ENCODE data around the gene RPAP2.
A peak's percentile ranks its signal among the peaks of the same experiment; 100 is the strongest.

Gene RPAP2

GRCh38 chr1:92342401-92342800, 43.5 kb downstream of the RPAP2 start:
- Histone ChIP-seq H3K36me3 (ENCODE audit: insufficient read depth, low read length) (peaks cover 47% of the 10 kb centered on the region; the same call in 1 of the 2 replicates), H3K4me1 (ENCODE audit: insufficient read depth, low read length) (peaks cover 8% of the 10 kb centered on the region; the same call in 1 of the 2 replicates), H3K27me3 (ENCODE audit: insufficient read depth, low read length, poor library complexity) (no peaks in the 10 kb centered on the region), H3K4me2 (ENCODE audit: insufficient read depth, low read length) (no peak overlapping the region), H3K9me3 (ENCODE audit: insufficient read depth, low read length, severe bottlenecking) (no peaks in the 10 kb centered on the region), H3K79me2 (ENCODE audit: insufficient read depth, low read length) (no peaks in the 10 kb centered on the region), H4K20me1 (ENCODE audit: insufficient read depth, low read length) (no peaks in the 10 kb centered on the region), H3K9ac (ENCODE audit: low read depth, low read length) (no peak overlapping the region), H3K4me3 (ENCODE audit: low read depth in 1 of 2, low read length in 2 of 2) (no peak overlapping the region), H3K27ac (ENCODE audit: low read length) (no peak overlapping the region), H2AFZ (ENCODE audit: low read depth, low read length) (no peak overlapping the region)
- TF ChIP-seq CTCF (IDR thresholded peaks at IDR 0.05; ENCODE audit: borderline replicate concordance, extremely low read depth, low read length, poor library complexity, severe bottlenecking): no peak
- TF ChIP-seq EZH2 (IDR thresholded peaks at IDR 0.05; ENCODE audit: borderline replicate concordance, low read depth, low read length, severe bottlenecking): no peak
- no peak for ATAC-seq (ENCODE audit: insufficient read depth, low read depth)
- no peak for DNase-seq

GRCh38 chr1:92343061-92343460, 44.2 kb downstream of the RPAP2 start:
- Histone ChIP-seq H3K4me2 (ENCODE audit: insufficient read depth, low read length) (no peak overlapping the region), H3K79me2 (ENCODE audit: insufficient read depth, low read length) (no peaks in the 10 kb centered on the region), H3K4me3 (ENCODE audit: low read depth in 1 of 2, low read length in 2 of 2) (no peak overlapping the region), H3K27me3 (ENCODE audit: insufficient read depth, low read length, poor library complexity) (no peaks in the 10 kb centered on the region), H3K27ac (ENCODE audit: low read length) (no peak overlapping the region), H3K9me3 (ENCODE audit: insufficient read depth, low read length, severe bottlenecking) (no peaks in the 10 kb centered on the region), H3K9ac (ENCODE audit: low read depth, low read length) (no peak overlapping the region), H3K4me1 (ENCODE audit: insufficient read depth, low read length) (peaks cover 14% of the 10 kb centered on the region), H2AFZ (ENCODE audit: low read depth, low read length) (no peak overlapping the region), H3K36me3 (ENCODE audit: insufficient read depth, low read length) (peaks cover 43% of the 10 kb centered on the region; the same call in 1 of the 2 replicates), H4K20me1 (ENCODE audit: insufficient read depth, low read length) (no peaks in the 10 kb centered on the region)
- DNase-seq (no peak), ATAC-seq (ENCODE audit: insufficient read depth, low read depth) (no peak)
- no peak for TF ChIP-seq CTCF (IDR thresholded peaks at IDR 0.05; ENCODE audit: borderline replicate concordance, extremely low read depth, low read length, poor library complexity, severe bottlenecking)

GRCh38 chr1:92346866-92347640, 48.2 kb downstream of the RPAP2 start:
- Histone ChIP-seq H3K27ac (ENCODE audit: low read length) (no peak overlapping the region), H3K4me1 (ENCODE audit: insufficient read depth, low read length) (peaks cover 24% of the 10 kb centered on the region)

More at GRCh38 chr1:92346866-92347640, 48.2 kb downstream of the RPAP2 start:
- peak; percentile 43; the same call in 1 of the 3 replicates for ATAC-seq (ENCODE audit: insufficient read depth, low read depth)
- no peaks in the 10 kb centered on the region for H3K9me3 ChIP-seq (ENCODE audit: insufficient read depth, low read length, severe bottlenecking)
- H3K27me3 ChIP-seq (ENCODE audit: insufficient read depth, low read length, poor library complexity): no peaks in the 10 kb centered on the region
- H3K9ac ChIP-seq (ENCODE audit: low read depth, low read length): no peak overlapping the region
- no peaks in the 10 kb centered on the region for H4K20me1 ChIP-seq (ENCODE audit: insufficient read depth, low read length)
- peaks cover 48% of the 10 kb centered on the region for H3K36me3 ChIP-seq (ENCODE audit: insufficient read depth, low read length)
- H3K4me2 ChIP-seq (ENCODE audit: insufficient read depth, low read length): no peak overlapping the region
- no peak overlapping the region for H2AFZ ChIP-seq (ENCODE audit: low read depth, low read length)
- no peak for DNase-seq
- H3K4me3 ChIP-seq (ENCODE audit: low read depth in 1 of 2, low read length in 2 of 2): no peak overlapping the region
- H3K79me2 ChIP-seq (ENCODE audit: insufficient read depth, low read length): no peaks in the 10 kb centered on the region
- TF ChIP-seq CTCF (IDR thresholded peaks at IDR 0.05; ENCODE audit: borderline replicate concordance, extremely low read depth, low read length, poor library complexity, severe bottlenecking): no peak
- no peak for TF ChIP-seq EZH2 (IDR thresholded peaks at IDR 0.05; ENCODE audit: borderline replicate concordance, low read depth, low read length, severe bottlenecking)

Measured in DND-41 (cell line).